Measurements from ENCODE around the gene GRAMD1B. TPM values are rescaled to one million over a fixed set of nuclear protein-coding genes. Genes with fewer than 3 reads are reported as not detected.

Gene GRAMD1B
- total and polyA plus RNA-seq, 5 experiments from 2014 or later: 0.76 to 10.7 (median 1.3) TPM

DNA sequence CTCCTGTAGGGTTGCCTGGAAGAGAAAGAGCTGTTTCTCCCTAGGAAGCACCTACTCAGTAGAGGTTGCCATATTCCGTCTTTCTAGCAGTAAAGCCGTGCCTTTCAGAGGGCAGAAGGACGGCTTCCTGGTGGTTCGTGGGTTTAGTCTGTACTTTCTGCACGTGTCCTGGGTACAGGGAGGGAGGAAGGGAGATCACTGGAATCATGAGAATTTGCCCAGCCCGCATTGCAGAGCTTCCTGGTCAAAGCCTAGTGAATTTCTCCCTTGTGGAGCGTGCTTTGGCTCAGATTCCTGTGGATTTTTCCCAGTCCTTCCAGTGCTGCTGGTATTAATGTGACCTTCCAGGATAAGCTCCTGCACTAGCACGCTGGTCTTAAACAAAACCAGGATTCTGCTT, 44.9 kb downstream of the GRAMD1B start:
- no peak overlapping the region for H3K4me3 Mint-ChIP-seq
- peaks cover 3 to 7% (median 7%) of the 10 kb centered on the region in 4 donors for H3K4me1 Mint-ChIP-seq
- ATAC-seq (no peak), DNase-seq (no peak)
- peaks cover 0 to 2% (median 0%) of the 10 kb centered on the region in 5 donors for H3K27me3 Mint-ChIP-seq
- no peak overlapping the region for H3K27ac Mint-ChIP-seq
- H3K9me3 Mint-ChIP-seq: no peaks in the 10 kb centered on the region
- no peaks in the 10 kb centered on the region for H3K36me3 Mint-ChIP-seq
- POLR2A ChIA-PET: no interaction called here

- H3K27me3 Mint-ChIP-seq: peaks cover 0 to 2% (median 0%) of the 10 kb centered on the region in 5 donors
- no peaks in the 10 kb centered on the region for H3K9me3 Mint-ChIP-seq
- no peaks in the 10 kb centered on the region for H3K36me3 Mint-ChIP-seq
- ATAC-seq (no peak), DNase-seq (no peak)
- POLR2A ChIA-PET: no interaction called here
- no peak overlapping the region for H3K4me3 Mint-ChIP-seq
- H3K4me1 Mint-ChIP-seq: peaks cover 3 to 11% (median 7%) of the 10 kb centered on the region in 4 donors
- H3K27ac Mint-ChIP-seq: peak overlapping the region in 1 of 10 donors; percentile 2
These were observed 45.4 kb downstream of the GRAMD1B start for GRCh38 chr11:123475469-123475868.

GRCh38 chr11:123477205-123477907, 47.3 kb downstream of the GRAMD1B start:
- peaks cover 0 to 2% (median 0%) of the 10 kb centered on the region in 5 donors for H3K27me3 Mint-ChIP-seq
- POLR2A ChIA-PET: no interaction called here
- H3K9me3 Mint-ChIP-seq: no peaks in the 10 kb centered on the region
- H3K4me1 Mint-ChIP-seq: peaks cover 3 to 22% (median 7%) of the 10 kb centered on the region in 4 donors
- no peak for ATAC-seq
- peak overlapping the region in 1 of 10 donors; percentile 62 for H3K27ac Mint-ChIP-seq
- no peak overlapping the region for H3K4me3 Mint-ChIP-seq
- peaks cover 0 to 6% (median 0%) of the 10 kb centered on the region in 3 donors for H3K36me3 Mint-ChIP-seq
- no peak for DNase-seq

DNA sequence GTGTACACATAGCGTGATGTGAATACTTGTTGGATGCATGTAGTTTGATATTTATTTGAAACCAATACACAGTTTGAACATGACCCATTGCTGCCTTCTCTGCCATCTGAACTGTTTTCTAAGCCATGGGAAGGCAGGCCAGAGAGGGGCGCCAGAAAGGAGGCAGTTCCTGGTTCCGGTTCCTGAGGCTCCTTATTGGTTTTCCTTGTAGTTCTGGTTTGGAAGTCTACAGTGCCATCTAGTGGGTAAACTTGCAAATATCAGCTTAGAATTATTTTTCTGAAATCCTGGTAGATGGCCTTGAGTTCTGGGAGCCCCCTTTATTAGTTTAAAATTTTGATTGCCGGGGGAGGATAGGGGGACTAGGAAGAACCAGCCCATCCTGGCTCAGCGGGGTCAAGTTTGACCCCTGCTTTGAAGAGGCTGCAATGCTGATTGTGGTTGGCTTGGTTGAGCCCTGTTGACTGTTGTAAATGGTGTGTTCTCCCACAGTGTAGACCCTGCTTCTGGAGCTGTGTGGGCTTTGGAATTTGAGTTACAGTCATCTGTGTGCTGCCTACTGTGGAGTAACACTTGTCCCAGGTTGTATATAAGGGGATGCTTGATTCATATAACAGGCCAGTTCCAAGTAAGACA, 48.4 kb downstream of the GRAMD1B start:
- Mint-ChIP-seq H3K9me3 (no peaks in the 10 kb centered on the region), H3K27ac (peak overlapping the region in 1 of 10 donors; percentile 4), H3K27me3 (peaks cover 0 to 3% (median 0%) of the 10 kb centered on the region in 5 donors), H3K4me1 (peaks cover 3 to 27% (median 7%) of the 10 kb centered on the region in 4 donors), H3K4me3 (peak overlapping the region in 3 of 10 donors; percentile 9 to 20 (median 15)), H3K36me3 (peaks cover 0 to 6% (median 0%) of the 10 kb centered on the region in 3 donors)
- POLR2A ChIA-PET: interaction anchor here (1.1 kb wide), 1 partner anchor 71 kb away, joined by 7 read pairs; no protein-coding TSS in a partner anchor
- ATAC-seq (peak; percentile 29 to 33), DNase-seq (peak in 5 of 10 donors; percentile 19 to 69 (median 62))

DNA sequence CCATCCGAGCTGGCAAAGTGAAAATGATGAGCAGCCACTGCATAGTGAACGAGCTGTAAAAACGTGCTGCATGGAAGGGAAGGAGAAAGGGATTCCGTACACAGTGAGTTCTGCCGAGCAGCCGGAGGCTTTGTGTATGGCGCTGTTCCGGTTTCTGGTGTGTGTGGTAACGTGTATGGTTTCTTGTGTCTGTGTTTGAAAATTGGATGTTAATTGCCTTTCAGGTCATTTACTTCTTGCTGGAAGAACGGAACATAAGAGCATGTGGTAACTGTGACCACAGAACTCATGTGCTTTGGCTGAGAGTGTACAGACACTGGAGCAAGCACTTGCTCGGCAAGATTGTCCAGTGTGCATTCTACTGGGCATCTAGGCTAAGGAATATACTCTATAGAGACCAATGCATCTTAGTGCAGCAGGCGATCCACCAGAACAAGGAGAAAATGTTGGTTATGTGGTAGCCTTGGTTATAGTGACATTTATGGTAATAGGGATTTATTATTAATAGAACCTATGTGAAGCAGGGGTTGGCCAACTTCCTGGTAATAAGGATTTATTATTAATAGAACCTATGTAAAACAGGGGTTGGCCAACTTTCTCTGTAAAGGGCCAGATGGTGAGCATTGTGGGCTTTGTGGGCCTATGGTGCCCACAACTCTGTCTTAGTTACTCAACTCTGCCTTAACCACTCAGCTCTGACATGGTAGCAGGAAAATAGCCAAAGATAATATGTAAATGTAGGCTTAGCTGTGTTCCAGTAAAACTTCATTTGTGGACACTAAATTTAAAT, 49.2 kb downstream of the GRAMD1B start:
- peaks cover 0 to 3% (median 0%) of the 10 kb centered on the region in 5 donors for H3K27me3 Mint-ChIP-seq
- no peak for ATAC-seq
- H3K4me3 Mint-ChIP-seq: peak overlapping the region in 2 of 10 donors; percentile 2 to 9
- POLR2A ChIA-PET: interaction anchor here (1.1 kb wide), 1 partner anchor 72 kb away, joined by 7 read pairs; no protein-coding TSS in a partner anchor
- no peak overlapping the region for H3K27ac Mint-ChIP-seq
- no peak for DNase-seq
- no peaks in the 10 kb centered on the region for H3K9me3 Mint-ChIP-seq
- peaks cover 0 to 6% (median 0%) of the 10 kb centered on the region in 3 donors for H3K36me3 Mint-ChIP-seq
- H3K4me1 Mint-ChIP-seq: peaks cover 3 to 35% (median 7%) of the 10 kb centered on the region in 4 donors

DNA sequence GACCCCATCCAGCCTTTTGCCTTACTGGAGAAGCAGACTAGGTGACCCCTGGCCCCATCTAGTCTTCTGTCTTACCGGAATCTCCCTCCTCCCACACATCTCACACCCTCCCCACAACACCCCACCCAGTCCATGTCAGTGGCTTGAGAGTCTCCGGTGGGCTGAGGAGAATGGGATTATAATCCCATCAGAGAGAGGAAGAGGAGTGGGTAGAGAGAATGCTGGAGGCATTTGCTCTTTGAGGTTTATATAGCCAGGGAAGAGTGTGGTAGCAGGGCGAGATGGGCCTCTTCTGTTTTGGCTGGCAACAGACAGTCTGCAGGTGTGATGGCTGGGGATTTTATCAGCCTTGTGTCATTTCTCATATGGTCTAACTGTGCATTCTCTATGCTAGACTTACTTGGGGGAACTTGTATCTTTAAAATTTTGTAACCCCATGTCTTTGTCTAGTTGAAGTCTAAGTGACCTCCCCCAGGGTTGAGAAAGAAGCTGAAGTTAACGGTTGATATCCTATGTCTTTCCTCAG, 50.3 kb downstream of the GRAMD1B start:
- POLR2A ChIA-PET: no interaction called here
- Mint-ChIP-seq H3K27ac (no peak overlapping the region), H3K4me1 (peaks cover 3 to 43% (median 8%) of the 10 kb centered on the region in 4 donors), H3K4me3 (no peak overlapping the region), H3K36me3 (peaks cover 0 to 6% (median 0%) of the 10 kb centered on the region in 3 donors), H3K9me3 (no peaks in the 10 kb centered on the region), H3K27me3 (peaks cover 0 to 5% (median 0%) of the 10 kb centered on the region in 5 donors)
- DNase-seq (no peak), ATAC-seq (no peak)

- POLR2A ChIA-PET: no interaction called here
- H3K36me3 Mint-ChIP-seq: peaks cover 0 to 6% (median 0%) of the 10 kb centered on the region in 3 donors
- H3K27me3 Mint-ChIP-seq: peaks cover 0 to 5% (median 0%) of the 10 kb centered on the region in 5 donors
- no peaks in the 10 kb centered on the region for H3K9me3 Mint-ChIP-seq
- no peak for ATAC-seq
- no peak overlapping the region for H3K4me3 Mint-ChIP-seq
- DNase-seq: no peak
- H3K27ac Mint-ChIP-seq: no peak overlapping the region
- peaks cover 3 to 43% (median 8%) of the 10 kb centered on the region in 4 donors for H3K4me1 Mint-ChIP-seq
These were observed 50.8 kb downstream of the GRAMD1B start for GRCh38 chr11:123480882-123481281.

GRCh38 chr11:123481640-123482039, 51.6 kb downstream of the GRAMD1B start:
- H3K4me3 Mint-ChIP-seq: peak overlapping the region in 1 of 10 donors; percentile 3
- H3K27me3 Mint-ChIP-seq: peaks cover 0 to 5% (median 0%) of the 10 kb centered on the region in 5 donors
- POLR2A ChIA-PET: no interaction called here
- peak overlapping the region in 2 of 10 donors; percentile 35 to 68 for H3K27ac Mint-ChIP-seq
- peaks cover 0 to 6% (median 0%) of the 10 kb centered on the region in 3 donors for H3K36me3 Mint-ChIP-seq
- peaks cover 3 to 43% (median 8%) of the 10 kb centered on the region in 4 donors for H3K4me1 Mint-ChIP-seq
- DNase-seq (no peak), ATAC-seq (no peak)
- no peaks in the 10 kb centered on the region for H3K9me3 Mint-ChIP-seq

DNA sequence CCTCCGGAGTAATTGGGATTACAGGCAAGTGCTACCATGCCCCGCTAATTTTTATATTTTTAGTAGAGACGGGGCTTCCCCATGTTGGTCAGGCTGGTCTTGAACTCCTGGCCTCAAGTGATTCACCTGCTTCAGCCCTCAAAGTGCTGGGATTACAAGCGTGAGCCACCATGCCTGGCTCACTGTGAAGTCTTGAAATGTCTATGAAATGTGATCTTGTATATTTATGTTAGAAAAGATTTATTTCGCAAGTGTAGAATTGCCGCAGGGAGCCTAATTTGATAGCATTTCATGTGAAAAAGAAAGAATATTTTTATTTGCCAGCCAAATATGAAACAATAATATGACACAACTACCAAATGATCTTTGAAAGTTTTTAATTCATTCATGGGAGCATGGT, 52.1 kb downstream of the GRAMD1B start:
- Mint-ChIP-seq H3K4me1 (peaks cover 3 to 43% (median 8%) of the 10 kb centered on the region in 4 donors), H3K36me3 (peaks cover 0 to 6% (median 0%) of the 10 kb centered on the region in 3 donors), H3K27ac (no peak overlapping the region), H3K4me3 (no peak overlapping the region), H3K9me3 (no peaks in the 10 kb centered on the region), H3K27me3 (peaks cover 0 to 5% (median 0%) of the 10 kb centered on the region in 5 donors)
- POLR2A ChIA-PET: no interaction called here
- DNase-seq (no peak), ATAC-seq (no peak)

- DNase-seq (no peak), ATAC-seq (no peak)
- POLR2A ChIA-PET: no interaction called here
- peaks cover 0 to 5% (median 0%) of the 10 kb centered on the region in 5 donors for H3K27me3 Mint-ChIP-seq
- no peak overlapping the region for H3K27ac Mint-ChIP-seq
- no peaks in the 10 kb centered on the region for H3K9me3 Mint-ChIP-seq
- no peak overlapping the region for H3K4me3 Mint-ChIP-seq
- peaks cover 0 to 6% (median 0%) of the 10 kb centered on the region in 3 donors for H3K36me3 Mint-ChIP-seq
- peaks cover 3 to 43% (median 7%) of the 10 kb centered on the region in 4 donors for H3K4me1 Mint-ChIP-seq
These were observed 53.0 kb downstream of the GRAMD1B start for GRCh38 chr11:123483058-123483457.

DNA sequence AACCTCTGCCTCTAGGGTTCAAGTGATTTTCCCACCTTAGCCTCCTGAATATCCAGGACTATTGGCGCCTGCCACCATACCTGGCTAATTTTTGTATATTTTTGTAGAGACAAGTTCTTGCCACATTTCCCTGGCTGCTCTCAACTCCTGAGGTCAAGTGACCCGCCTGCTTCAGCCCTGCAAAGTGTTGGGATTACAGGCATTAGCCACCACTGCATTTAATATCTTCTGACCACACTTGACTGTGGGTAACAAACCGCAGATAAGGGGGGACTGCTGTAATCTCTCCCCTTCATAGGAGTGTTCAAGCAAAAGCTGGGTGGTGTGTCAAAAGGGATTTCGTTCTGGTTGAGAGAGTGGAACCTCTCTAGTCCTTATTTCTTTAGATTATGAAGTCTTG, 53.4 kb downstream of the GRAMD1B start:
- Mint-ChIP-seq H3K4me3 (no peak overlapping the region), H3K4me1 (peaks cover 0 to 39% (median 4%) of the 10 kb centered on the region in 4 donors), H3K27ac (no peak overlapping the region), H3K36me3 (peaks cover 0 to 6% (median 0%) of the 10 kb centered on the region in 3 donors), H3K9me3 (no peaks in the 10 kb centered on the region), H3K27me3 (peaks cover 0 to 5% (median 0%) of the 10 kb centered on the region in 5 donors)
- ATAC-seq (no peak), DNase-seq (no peak)
- POLR2A ChIA-PET: no interaction called here

GRCh38 chr11:123484448-123484847, 54.4 kb downstream of the GRAMD1B start:
- POLR2A ChIA-PET: no interaction called here
- Mint-ChIP-seq H3K4me3 (no peak overlapping the region), H3K4me1 (peaks cover 0 to 36% (median 1%) of the 10 kb centered on the region in 4 donors), H3K27me3 (peaks cover 0 to 5% (median 0%) of the 10 kb centered on the region in 5 donors), H3K27ac (peak overlapping the region in 1 of 10 donors; percentile 73), H3K9me3 (no peaks in the 10 kb centered on the region), H3K36me3 (peaks cover 0 to 6% (median 0%) of the 10 kb centered on the region in 3 donors)
- no peak for DNase-seq
- ATAC-seq: no peak

All from naive thymus-derived CD8-positive, alpha-beta T cell (primary cell).